WTC11 (cell line): ENCODE results near the gene PON3. TPM values are rescaled to one million over a fixed set of nuclear protein-coding genes. Genes with fewer than 3 reads are reported as not detected.

Source experiments
- ATAC-seq: fragments of 200-7000 bp; cut with Tn5 transposase; 2 replicates; pipeline ENCODE4 v1.10.0; 2021; ENCODE audit warnings: mild to moderate bottlenecking, moderate library complexity
- CTCF ChIA-PET: fragments of 300-600 bp; sonication (Branson Sonifier 250); formaldehyde crosslinking; loops from one replicate; lab custom pipeline; 2021; ENCODE audit warnings: antibody characterized with exemption; lab: Charles Lee
- POLR2A ChIA-PET: fragments of 350-600 bp; sonication (Branson Sonifier 250); formaldehyde crosslinking; loops from one replicate; lab custom pipeline; 2021; ENCODE audit warnings: antibody characterized with exemption; lab: Charles Lee
- DNase-seq: peaks from one replicate; pipeline ENCODE4 v3.0.0; 2021; ENCODE audit warnings: low spot score
- H3K27ac Mint-ChIP-seq: 2 replicates; pipeline ENCODE4 v1.8.0; 2021; ENCODE audit warnings: mixed read lengths
- H3K27me3 Mint-ChIP-seq: 2 replicates; pipeline ENCODE4 v1.8.0; 2021; ENCODE audit warnings: low read depth, mild to moderate bottlenecking, moderate library complexity, mixed read lengths
- H3K36me3 Mint-ChIP-seq: 2 replicates; pipeline ENCODE4 v1.8.0; 2021; ENCODE audit warnings: mixed read lengths
- H3K4me1 Mint-ChIP-seq: 2 replicates; pipeline ENCODE4 v1.8.0; 2022; ENCODE audit warnings: mixed read lengths
- H3K4me3 Mint-ChIP-seq: 2 replicates; pipeline ENCODE4 v1.8.0; 2021; ENCODE audit warnings: mild to moderate bottlenecking, moderate library complexity, mixed read lengths
- H3K9me3 Mint-ChIP-seq: 2 replicates; pipeline ENCODE4 v1.8.0; 2021; ENCODE audit warnings: mixed read lengths
- CREB1 ChIP-seq: sonication (generic); formaldehyde crosslinking; IDR thresholded peaks from 2 replicates; pipeline ENCODE4 v1.8.0; 2023; ENCODE audit warnings: mild to moderate bottlenecking, missing genetic modification reagents
- ELF4 ChIP-seq: sonication (generic); formaldehyde crosslinking; IDR thresholded peaks from 2 replicates; pipeline ENCODE4 v1.8.1; 2022; ENCODE audit warnings: low read depth, mild to moderate bottlenecking, moderate library complexity, missing genetic modification reagents
- EMX1 ChIP-seq: fragments of 250-450 bp; sonication (Bioruptor Pico); IDR thresholded peaks from 2 replicates; pipeline ENCODE4 v1.8.0; 2021; ENCODE audit warnings: mild to moderate bottlenecking
- ESRRA ChIP-seq: sonication (generic); formaldehyde crosslinking; IDR thresholded peaks from 2 replicates; pipeline ENCODE4 v1.8.1; 2022; ENCODE audit warnings: mild to moderate bottlenecking, missing genetic modification reagents, borderline replicate concordance
- ETV6 ChIP-seq: sonication (generic); formaldehyde crosslinking; IDR thresholded peaks from 2 replicates; pipeline ENCODE4 v1.8.1; 2022; ENCODE audit warnings: mild to moderate bottlenecking, missing genetic modification reagents
- FOXK1 ChIP-seq: sonication (generic); formaldehyde crosslinking; IDR thresholded peaks from 2 replicates; pipeline ENCODE4 v1.8.0; 2022; ENCODE audit warnings: mild to moderate bottlenecking, moderate library complexity, missing genetic modification reagents
- GTF2I ChIP-seq: fragments of 250-450 bp; sonication (Bioruptor Pico); conservative IDR thresholded peaks from 2 replicates; pipeline ENCODE4 v1.4.0; 2021; ENCODE audit warnings: mild to moderate bottlenecking
- IRF2 ChIP-seq: sonication (generic); formaldehyde crosslinking; IDR thresholded peaks from 2 replicates; pipeline ENCODE4 v1.8.0; 2022; ENCODE audit warnings: low read depth, missing genetic modification reagents, borderline replicate concordance
- NFATC4 ChIP-seq: fragments of 250-450 bp; sonication (Bioruptor Pico); IDR thresholded peaks from 2 replicates; pipeline ENCODE4 v1.9.0; 2021; ENCODE audit warnings: mild to moderate bottlenecking
- NR1H2 ChIP-seq: sonication (generic); formaldehyde crosslinking; IDR thresholded peaks from 2 replicates; pipeline ENCODE4 v1.9.0; 2021; ENCODE audit warnings: mild to moderate bottlenecking, moderate library complexity, missing genetic modification reagents
- NR2C2 ChIP-seq: sonication (generic); formaldehyde crosslinking; IDR thresholded peaks from 2 replicates; pipeline ENCODE4 v1.8.0; 2022; ENCODE audit warnings: mild to moderate bottlenecking, missing genetic modification reagents
- OVOL2 ChIP-seq: fragments of 250-450 bp; sonication (Bioruptor Pico); IDR thresholded peaks from 2 replicates; pipeline ENCODE4 v1.9.0; 2021; ENCODE audit warnings: mild to moderate bottlenecking, borderline replicate concordance
- PRRX2 ChIP-seq: fragments of 250-450 bp; sonication (Bioruptor Pico); IDR thresholded peaks from 2 replicates; pipeline ENCODE4 v1.8.0; 2021; ENCODE audit warnings: mild to moderate bottlenecking
- RELA ChIP-seq: sonication (generic); formaldehyde crosslinking; IDR thresholded peaks from 2 replicates; pipeline ENCODE4 v1.8.1; 2022; ENCODE audit warnings: missing genetic modification reagents, mild to moderate bottlenecking, borderline replicate concordance
- SP1 ChIP-seq: sonication (generic); formaldehyde crosslinking; conservative IDR thresholded peaks from 2 replicates; pipeline ENCODE4 v1.8.1; 2022; ENCODE audit warnings: missing genetic modification reagents
- TCF7 ChIP-seq: sonication (generic); formaldehyde crosslinking; IDR thresholded peaks from 2 replicates; pipeline ENCODE4 v1.8.0; 2022; ENCODE audit warnings: mild to moderate bottlenecking, low read depth, missing genetic modification reagents, moderate library complexity
- total RNA-seq: library from RNA; stranded (reverse); gene quantifications from 3 replicates; pipeline ENCODE4 v1.2.3, GENCODE V29; 2021
- TF ChIP-seq, protein P1 (sequence below): sonication (generic); formaldehyde crosslinking; IDR thresholded peaks from 2 replicates; pipeline ENCODE4 v1.8.0; 2023; ENCODE audit warnings: missing genetic modification reagents, mild to moderate bottlenecking, borderline replicate concordance
- TF ChIP-seq, protein P2 (sequence below): sonication (generic); formaldehyde crosslinking; IDR thresholded peaks from 2 replicates; pipeline ENCODE4 v1.8.1; 2023; ENCODE audit warnings: mild to moderate bottlenecking, missing genetic modification reagents, moderate library complexity
- TF ChIP-seq, protein P3 (sequence below): sonication (generic); formaldehyde crosslinking; IDR thresholded peaks from 2 replicates; pipeline ENCODE4 v1.8.1; 2022; ENCODE audit warnings: missing genetic modification reagents, borderline replicate concordance
- TF ChIP-seq, protein P4 (sequence below): fragments of 250-450 bp; sonication (Bioruptor Pico); IDR thresholded peaks from 2 replicates; pipeline ENCODE4 v1.8.0; 2021; ENCODE audit warnings: mild to moderate bottlenecking

The PON3 gene
- total RNA-seq, 1 experiment from 2014 or later: 0.42 TPM

DNA sequence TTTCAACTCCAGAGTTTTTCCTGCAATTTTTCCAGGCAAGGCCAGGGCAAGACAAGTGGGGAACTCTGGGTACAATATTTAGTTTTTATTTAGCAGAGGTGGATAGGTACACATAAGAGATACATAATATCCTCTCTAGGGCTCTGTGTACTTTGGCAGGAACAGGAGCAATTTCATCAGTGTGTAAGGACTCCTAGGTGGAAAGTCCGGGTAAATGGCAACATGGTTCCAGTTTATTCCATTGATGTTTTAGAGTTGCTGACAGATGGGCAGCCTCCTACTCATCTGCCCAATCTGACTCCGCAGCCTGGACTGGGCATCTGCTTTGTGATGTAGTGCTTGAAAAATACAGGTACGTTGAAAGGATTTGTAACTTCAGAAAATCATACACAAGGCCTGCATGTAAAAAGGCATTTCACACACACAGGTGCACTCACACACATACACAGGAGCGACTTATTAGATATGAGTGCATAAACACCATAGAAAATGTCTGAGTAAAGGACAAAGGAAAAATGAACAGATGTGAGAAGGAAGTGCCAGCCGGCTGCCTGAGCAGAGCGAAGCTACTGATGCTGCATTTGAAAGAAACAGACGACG lies 77.6 kb downstream of the PON3 start:
- no peaks in the 10 kb centered on the region for H3K36me3 Mint-ChIP-seq
- H3K4me1 Mint-ChIP-seq: no peaks in the 10 kb centered on the region
- no peak overlapping the region for H3K4me3 Mint-ChIP-seq
- POLR2A ChIA-PET: interaction anchor here (0.6 kb wide), 1 partner anchor 113 kb away, joined by 4 read pairs; no protein-coding TSS in a partner anchor
- no peak for TF ChIP-seq RELA (CRISPR knock-in tag)
- TF ChIP-seq, protein P1, sequence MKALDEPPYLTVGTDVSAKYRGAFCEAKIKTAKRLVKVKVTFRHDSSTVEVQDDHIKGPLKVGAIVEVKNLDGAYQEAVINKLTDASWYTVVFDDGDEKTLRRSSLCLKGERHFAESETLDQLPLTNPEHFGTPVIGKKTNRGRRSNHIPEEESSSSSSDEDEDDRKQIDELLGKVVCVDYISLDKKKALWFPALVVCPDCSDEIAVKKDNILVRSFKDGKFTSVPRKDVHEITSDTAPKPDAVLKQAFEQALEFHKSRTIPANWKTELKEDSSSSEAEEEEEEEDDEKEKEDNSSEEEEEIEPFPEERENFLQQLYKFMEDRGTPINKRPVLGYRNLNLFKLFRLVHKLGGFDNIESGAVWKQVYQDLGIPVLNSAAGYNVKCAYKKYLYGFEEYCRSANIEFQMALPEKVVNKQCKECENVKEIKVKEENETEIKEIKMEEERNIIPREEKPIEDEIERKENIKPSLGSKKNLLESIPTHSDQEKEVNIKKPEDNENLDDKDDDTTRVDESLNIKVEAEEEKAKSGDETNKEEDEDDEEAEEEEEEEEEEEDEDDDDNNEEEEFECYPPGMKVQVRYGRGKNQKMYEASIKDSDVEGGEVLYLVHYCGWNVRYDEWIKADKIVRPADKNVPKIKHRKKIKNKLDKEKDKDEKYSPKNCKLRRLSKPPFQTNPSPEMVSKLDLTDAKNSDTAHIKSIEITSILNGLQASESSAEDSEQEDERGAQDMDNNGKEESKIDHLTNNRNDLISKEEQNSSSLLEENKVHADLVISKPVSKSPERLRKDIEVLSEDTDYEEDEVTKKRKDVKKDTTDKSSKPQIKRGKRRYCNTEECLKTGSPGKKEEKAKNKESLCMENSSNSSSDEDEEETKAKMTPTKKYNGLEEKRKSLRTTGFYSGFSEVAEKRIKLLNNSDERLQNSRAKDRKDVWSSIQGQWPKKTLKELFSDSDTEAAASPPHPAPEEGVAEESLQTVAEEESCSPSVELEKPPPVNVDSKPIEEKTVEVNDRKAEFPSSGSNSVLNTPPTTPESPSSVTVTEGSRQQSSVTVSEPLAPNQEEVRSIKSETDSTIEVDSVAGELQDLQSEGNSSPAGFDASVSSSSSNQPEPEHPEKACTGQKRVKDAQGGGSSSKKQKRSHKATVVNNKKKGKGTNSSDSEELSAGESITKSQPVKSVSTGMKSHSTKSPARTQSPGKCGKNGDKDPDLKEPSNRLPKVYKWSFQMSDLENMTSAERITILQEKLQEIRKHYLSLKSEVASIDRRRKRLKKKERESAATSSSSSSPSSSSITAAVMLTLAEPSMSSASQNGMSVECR (CRISPR knock-in tag): no peak
- no peak for TF ChIP-seq ESRRA (CRISPR knock-in tag)
- no peak for TF ChIP-seq GTF2I (CRISPR knock-in tag)
- TF ChIP-seq OVOL2 (CRISPR knock-in tag): no peak
- TF ChIP-seq EMX1 (CRISPR knock-in tag): no peak
- TF ChIP-seq NR1H2 (CRISPR knock-in tag): no peak
- no peak for TF ChIP-seq ELF4 (CRISPR knock-in tag)
- no peak for TF ChIP-seq IRF2 (CRISPR knock-in tag)
- TF ChIP-seq, protein P2, sequence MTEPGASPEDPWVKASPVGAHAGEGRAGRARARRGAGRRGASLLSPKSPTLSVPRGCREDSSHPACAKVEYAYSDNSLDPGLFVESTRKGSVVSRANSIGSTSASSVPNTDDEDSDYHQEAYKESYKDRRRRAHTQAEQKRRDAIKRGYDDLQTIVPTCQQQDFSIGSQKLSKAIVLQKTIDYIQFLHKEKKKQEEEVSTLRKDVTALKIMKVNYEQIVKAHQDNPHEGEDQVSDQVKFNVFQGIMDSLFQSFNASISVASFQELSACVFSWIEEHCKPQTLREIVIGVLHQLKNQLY (CRISPR knock-in tag): no peak
- no peak for TF ChIP-seq FOXK1 (CRISPR knock-in tag)
- no peak for TF ChIP-seq TCF7 (CRISPR knock-in tag)
- TF ChIP-seq SP1 (CRISPR knock-in tag): no peak
- TF ChIP-seq, protein P3, sequence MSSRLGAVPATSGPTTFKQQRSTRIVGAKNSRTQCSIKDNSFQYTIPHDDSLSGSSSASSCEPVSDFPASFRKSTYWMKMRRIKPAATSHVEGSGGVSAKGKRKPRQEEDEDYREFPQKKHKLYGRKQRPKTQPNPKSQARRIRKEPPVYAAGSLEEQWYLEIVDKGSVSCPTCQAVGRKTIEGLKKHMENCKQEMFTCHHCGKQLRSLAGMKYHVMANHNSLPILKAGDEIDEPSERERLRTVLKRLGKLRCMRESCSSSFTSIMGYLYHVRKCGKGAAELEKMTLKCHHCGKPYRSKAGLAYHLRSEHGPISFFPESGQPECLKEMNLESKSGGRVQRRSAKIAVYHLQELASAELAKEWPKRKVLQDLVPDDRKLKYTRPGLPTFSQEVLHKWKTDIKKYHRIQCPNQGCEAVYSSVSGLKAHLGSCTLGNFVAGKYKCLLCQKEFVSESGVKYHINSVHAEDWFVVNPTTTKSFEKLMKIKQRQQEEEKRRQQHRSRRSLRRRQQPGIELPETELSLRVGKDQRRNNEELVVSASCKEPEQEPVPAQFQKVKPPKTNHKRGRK (CRISPR knock-in tag): no peak
- no peak for TF ChIP-seq CREB1 (CRISPR knock-in tag)
- no peak for TF ChIP-seq PRRX2
- TF ChIP-seq, protein P4, sequence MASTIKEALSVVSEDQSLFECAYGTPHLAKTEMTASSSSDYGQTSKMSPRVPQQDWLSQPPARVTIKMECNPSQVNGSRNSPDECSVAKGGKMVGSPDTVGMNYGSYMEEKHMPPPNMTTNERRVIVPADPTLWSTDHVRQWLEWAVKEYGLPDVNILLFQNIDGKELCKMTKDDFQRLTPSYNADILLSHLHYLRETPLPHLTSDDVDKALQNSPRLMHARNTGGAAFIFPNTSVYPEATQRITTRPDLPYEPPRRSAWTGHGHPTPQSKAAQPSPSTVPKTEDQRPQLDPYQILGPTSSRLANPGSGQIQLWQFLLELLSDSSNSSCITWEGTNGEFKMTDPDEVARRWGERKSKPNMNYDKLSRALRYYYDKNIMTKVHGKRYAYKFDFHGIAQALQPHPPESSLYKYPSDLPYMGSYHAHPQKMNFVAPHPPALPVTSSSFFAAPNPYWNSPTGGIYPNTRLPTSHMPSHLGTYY (CRISPR knock-in tag): no peak
- no peak for TF ChIP-seq ETV6
- TF ChIP-seq NFATC4 (CRISPR knock-in tag): no peak
- TF ChIP-seq NR2C2 (CRISPR knock-in tag): no peak
- TF ChIP-seq, all 79 proteins: peak for 0
- Mint-ChIP-seq H3K9me3 (no peaks in the 10 kb centered on the region), H3K27me3 (no peaks in the 10 kb centered on the region; the same call in 1 of the 2 replicates), H3K27ac (no peak overlapping the region)
- ATAC-seq: no peak
- CTCF ChIA-PET: no interaction called here
- DNase-seq: no peak
